KG1 (cell line): ENCODE results near the gene CCDC136.

Experiments
- DNase-seq: peaks from one replicate; lab custom pipeline; 2025; lab: John Stamatoyannopoulos, UW

The CCDC136 gene

DNA sequence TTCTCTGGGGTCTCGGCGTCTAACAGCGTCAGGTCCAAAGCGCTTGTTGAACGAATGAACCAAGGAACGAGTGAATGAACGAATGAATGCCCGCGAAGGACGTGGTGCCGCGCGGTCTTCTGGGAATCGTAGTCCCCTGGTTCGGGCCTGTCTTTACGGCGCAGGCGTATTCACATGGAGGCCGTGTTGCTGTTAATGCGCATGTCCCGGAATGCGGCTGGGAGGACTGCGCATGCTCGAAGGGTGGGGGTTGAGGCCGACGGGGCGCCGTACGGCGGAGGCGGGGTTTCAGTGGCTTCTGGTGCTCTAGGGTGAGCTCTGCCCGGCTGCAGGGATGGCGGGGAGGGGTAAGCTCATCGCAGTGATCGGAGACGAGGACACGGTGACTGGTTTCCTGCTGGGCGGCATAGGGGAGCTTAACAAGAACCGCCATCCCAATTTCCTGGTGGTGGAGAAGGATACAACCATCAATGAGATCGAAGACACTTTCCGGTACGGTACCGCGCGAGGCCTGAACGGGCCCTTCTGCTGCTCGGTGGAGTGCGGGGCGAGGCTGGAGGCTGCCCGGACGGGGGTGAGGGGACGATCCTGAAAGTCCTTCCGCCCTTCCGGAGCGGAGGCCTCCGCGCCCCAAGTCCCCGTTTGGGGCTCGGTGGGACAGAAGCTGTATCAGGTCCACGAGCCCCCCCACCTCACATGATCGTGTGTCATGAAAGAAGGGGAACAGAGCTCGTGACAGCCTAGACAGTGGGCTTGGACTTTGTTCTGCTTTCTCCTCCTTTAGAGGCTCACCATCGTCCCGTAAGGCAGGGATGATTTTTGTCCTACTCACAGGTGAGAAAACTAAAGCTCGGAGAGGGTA lies 71.0 kb downstream of the CCDC136 start, which contains the start of gene ATP6V1F:
ATP6V1F (plus strand) TSS at position 286 of the 862 bp plus-strand sequence; CDS start at position 335, 49 bp downstream.
- DNase-seq = peak; percentile 70

DNA sequence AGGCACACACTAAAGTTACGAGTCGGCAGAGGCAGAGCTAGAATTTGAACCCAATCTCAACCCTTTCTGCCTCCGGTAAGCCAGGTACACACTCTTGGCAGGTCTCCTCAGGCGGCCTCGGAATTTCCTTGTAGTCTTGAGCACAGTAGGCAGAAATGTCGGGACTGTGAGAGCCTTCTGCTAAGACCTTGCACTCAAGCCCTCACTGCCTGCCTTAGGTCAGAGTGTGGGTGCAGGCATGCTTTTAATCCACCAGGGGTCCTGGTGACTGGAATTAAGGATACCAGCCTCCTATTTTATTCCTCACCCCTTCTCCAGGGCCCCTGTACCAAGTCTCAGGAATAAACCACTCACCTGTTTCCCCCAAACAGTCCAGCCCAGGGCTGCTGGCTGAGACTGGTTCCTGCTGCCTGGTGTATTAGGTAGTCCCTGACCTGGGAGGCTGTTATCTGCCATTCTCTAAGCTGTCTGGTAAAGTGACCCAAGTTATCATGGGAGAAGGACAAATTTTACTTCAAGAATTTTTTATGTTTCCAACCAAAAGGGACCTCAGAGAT lies 71.7 kb downstream of the CCDC136 start:
- DNase-seq = no peak

DNA sequence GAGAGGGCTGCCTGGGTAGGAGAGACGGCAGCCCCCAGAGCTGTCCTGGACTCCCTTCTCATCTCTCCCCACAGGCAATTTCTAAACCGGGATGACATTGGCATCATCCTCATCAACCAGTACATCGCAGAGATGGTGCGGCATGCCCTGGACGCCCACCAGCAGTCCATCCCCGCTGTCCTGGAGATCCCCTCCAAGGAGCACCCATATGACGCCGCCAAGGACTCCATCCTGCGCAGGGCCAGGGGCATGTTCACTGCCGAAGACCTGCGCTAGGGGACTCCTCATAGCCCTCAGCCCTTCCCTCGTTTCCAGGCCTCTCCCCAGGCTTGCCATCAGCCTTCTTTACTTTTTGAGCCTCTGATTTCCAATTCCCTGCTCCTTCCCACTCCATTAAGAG lies 73.5 kb downstream of the CCDC136 start:
- no peak for DNase-seq

DNA sequence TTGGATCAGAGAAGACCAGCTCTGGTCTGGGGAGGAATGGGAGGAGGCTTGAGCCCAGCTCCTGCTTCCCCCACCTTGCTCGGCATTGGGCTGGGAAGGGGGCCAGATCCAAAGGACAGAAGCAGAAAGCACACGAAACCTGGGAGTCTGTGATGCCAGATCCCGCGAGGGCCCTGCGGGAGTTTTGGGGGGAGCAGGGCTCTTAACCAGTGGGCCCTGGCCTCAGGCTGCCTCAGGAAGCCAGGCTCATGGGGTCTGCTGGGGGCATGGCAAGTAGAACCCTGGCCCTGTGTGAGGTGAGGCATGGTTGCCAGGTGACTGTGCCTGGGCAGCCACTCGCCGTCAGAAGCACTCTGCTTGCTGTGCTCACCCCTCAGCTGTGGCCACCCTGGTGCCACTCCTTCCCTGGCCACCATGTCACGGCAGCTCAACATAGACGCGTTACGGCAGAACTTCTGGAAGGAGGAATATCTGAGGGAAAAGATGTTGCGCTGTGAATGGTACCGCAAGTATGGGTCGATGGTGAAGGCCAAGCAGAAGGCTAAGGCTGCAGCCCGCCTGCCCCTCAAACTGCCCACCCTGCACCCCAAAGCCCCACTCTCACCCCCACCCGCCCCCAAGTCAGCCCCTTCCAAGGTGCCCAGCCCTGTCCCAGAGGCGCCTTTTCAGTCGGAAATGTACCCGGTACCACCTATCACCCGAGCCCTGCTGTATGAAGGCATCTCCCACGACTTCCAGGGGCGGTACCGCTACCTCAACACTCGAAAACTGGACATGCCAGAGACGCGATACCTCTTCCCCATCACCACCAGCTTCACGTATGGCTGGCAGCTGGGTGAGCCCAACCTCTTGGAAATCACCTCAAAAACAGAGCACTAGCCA lies 74.5 kb downstream of the CCDC136 start:
- DNase-seq = no peak

DNA sequence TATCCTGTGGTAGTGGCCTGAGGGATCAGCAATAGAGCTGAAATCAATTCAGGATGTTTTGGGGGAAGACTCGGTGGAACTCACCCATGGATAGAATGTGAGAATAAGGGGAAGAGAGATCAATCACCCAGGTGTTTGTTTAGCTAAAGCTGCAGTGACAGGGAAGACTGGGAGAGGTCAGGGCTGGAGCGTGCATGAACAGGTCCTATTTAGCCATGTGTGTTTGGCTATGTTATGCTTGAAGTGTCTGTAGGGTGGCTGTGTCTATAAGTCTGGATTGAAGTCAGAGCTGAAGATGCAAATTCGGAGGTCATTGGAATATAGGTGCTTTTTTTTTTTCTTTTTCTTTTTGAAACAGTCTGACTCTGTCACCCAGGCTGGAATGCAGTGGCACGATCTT lies 75.5 kb downstream of the CCDC136 start:
- DNase-seq = no peak

DNA sequence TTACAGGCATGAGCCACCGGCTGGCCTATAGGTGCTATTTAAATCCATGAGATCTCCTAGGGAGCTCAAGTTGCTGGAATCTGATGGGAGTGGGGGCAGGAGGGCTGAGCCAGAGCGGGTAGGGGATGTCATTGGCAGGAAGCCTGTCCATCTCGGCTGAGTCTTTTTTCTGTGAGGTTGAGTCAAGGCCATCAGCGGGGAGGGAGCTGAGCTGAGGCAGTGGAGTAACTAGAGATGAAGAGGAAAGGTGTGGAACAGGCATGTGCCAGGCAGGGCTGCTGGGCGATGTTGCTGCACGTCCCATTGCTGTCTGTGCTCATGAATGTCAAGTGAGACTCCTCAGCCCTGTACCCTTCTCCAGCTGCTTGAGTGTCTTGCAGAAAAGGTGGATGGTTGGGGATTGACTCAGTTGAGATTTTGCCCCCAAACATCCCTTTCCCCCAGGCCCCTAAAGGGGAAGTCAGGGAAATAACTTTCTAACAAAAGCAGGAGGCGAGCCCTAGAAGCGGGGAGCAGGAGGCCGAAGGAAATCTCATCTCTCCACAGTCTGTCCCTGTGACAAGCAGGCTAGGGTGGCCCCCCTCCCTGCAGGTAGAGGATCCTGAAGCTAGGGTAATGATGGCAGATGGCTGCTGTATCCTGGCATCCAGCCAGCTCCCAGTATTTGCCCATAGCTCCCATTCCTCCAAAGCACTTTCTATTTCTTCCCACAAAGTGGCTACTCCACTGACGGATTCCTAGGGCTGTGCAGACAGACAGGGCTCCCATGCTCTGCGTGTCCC lies 76.3 kb downstream of the CCDC136 start:
- DNase-seq = no peak

GRCh38 chr7:128868624-128869137 lies 76.9 kb downstream of the CCDC136 start:
- no peak for DNase-seq

GRCh38 chr7:128869138-128869943 lies 77.6 kb downstream of the CCDC136 start:
- no peak for DNase-seq

DNA sequence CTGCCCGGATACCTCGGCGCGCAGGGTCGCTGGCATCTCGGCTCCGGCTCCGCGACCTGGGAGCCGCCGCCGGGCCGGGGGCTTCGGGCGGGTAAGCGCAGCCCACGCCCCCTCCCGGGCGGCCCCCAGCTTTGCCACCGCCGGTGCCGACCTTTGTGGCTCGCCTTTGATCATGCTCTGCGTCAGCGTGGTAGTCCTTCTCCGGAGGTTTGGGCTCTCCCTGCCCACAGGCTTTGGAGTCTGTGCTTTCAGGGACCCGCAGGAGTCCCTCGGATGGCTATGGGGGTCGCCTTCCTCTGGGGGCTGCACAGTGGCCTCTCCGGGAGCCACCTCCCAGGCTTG lies 78.1 kb downstream of the CCDC136 start:
- DNase-seq = no peak

DNA sequence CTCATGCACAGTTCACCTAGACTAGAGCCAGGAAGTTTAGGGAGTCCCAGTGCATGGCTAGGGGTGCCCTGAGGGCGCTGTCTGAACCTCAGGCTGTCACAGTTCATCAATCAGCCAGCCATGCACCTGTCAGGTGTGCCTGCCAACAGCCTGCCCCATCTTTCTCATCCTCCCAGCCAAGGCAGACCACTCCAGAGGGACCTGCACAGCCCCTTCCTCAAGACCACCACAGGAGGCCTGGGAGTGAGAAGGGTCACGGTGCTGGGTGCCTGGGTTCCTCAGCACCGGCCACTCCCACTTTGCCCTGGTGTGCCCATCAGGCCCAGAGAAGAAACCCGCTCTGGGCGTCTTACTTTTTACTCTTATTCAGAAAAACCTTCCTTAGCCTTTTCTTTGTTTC lies 79.3 kb downstream of the CCDC136 start:
- DNase-seq = no peak
